Neural progenitor cell (in vitro differentiated cells): ENCODE results near the gene CARS2. TPM values are rescaled to one million over a fixed set of nuclear protein-coding genes. Genes with fewer than 3 reads are reported as not detected.

ENCODE experiments used
- DNase-seq: peaks from one replicate; pipeline ENCODE4 v3.0.0-alpha.2; 2016; ENCODE audit warnings: low spot score
- H2AFZ ChIP-seq: fragments of 200-600 bp; sonication (generic); replicated peaks from 2 replicates; pipeline ENCODE4 v1.6.1; 2016; ENCODE audit warnings: antibody characterized with exemption
- H3F3A ChIP-seq: fragments of 200-600 bp; sonication (generic); 2 replicates; pipeline ENCODE4 v1.6.1; 2016; ENCODE audit warnings: antibody characterized with exemption, low read depth
- H3K27ac ChIP-seq: fragments of 200-600 bp; sonication (generic); 2 replicates; pipeline ENCODE4 v1.5.1; 2016; ENCODE audit warnings: mild to moderate bottlenecking
- H3K27me3 ChIP-seq: fragments of 200-600 bp; sonication (generic); 2 replicates; pipeline ENCODE4 v1.6.1; 2016; ENCODE audit warnings: mild to moderate bottlenecking, moderate library complexity
- H3K36me3 ChIP-seq: fragments of 200-600 bp; sonication (generic); 2 replicates; pipeline ENCODE4 v1.5.1; 2016
- H3K4me1 ChIP-seq: fragments of 200-600 bp; sonication (generic); 2 replicates; pipeline ENCODE4 v1.6.1; 2016; ENCODE audit warnings: mixed run types
- H3K4me2 ChIP-seq: fragments of 200-600 bp; sonication (generic); 2 replicates; pipeline ENCODE4 v1.6.1; 2016
- H3K4me3 ChIP-seq: fragments of 200-600 bp; sonication (generic); 2 replicates; pipeline ENCODE4 v1.5.1; 2016
- H3K79me2 ChIP-seq: fragments of 200-600 bp; sonication (generic); 2 replicates; pipeline ENCODE4 v1.6.1; 2016; ENCODE audit warnings: low read depth
- H3K9ac ChIP-seq: fragments of 200-600 bp; sonication (generic); 2 replicates; pipeline ENCODE4 v1.6.1; 2016
- H3K9me3 ChIP-seq: fragments of 200-600 bp; sonication (generic); 2 replicates; pipeline ENCODE4 v1.5.1; 2016; ENCODE audit warnings: low read depth
- H4K20me1 ChIP-seq: fragments of 200-600 bp; sonication (generic); 2 replicates; pipeline ENCODE4 v1.6.1; 2016; ENCODE audit warnings: low read depth
- H3K27ac Mint-ChIP-seq: 3 replicates; pipeline ENCODE4 v1.8.0; 2021; ENCODE audit warnings: mixed read lengths
- H3K27me3 Mint-ChIP-seq: 2 replicates; pipeline ENCODE4 v1.8.0; 2022; ENCODE audit warnings: low read depth, mild to moderate bottlenecking, inconsistent platforms, moderate library complexity, mixed read lengths; ENCODE audit not compliant: insufficient read depth
- H3K36me3 Mint-ChIP-seq: 3 replicates; pipeline ENCODE4 v1.8.0; 2021; ENCODE audit warnings: mixed read lengths
- H3K4me1 Mint-ChIP-seq: 3 replicates; pipeline ENCODE4 v1.8.0; 2021; ENCODE audit warnings: mixed read lengths
- H3K4me3 Mint-ChIP-seq: 3 replicates; pipeline ENCODE4 v1.8.0; 2021; ENCODE audit warnings: mild to moderate bottlenecking, moderate library complexity, mixed read lengths
- H3K9me3 Mint-ChIP-seq: 3 replicates; pipeline ENCODE4 v1.8.0; 2020; ENCODE audit warnings: mixed read lengths
- EZH2 ChIP-seq: fragments of 200-600 bp; sonication (generic); IDR thresholded peaks from 2 replicates; pipeline ENCODE4 v1.6.1; 2017; ENCODE audit warnings: antibody characterized with exemption, mild to moderate bottlenecking, moderate library complexity
- EZH2phosphoT487 ChIP-seq: fragments of 200-600 bp; sonication (generic); IDR thresholded peaks from 2 replicates; pipeline ENCODE4 v1.6.1; 2017; ENCODE audit warnings: antibody characterized with exemption
- total RNA-seq: library from RNA; depleted of rRNA; stranded (reverse); fragments of >200 nt; gene quantifications from 2 replicates; pipeline ENCODE4 v1.2.3, GENCODE V29; 2015; ENCODE audit warnings: low replicate concordance
- TF ChIP-seq, protein P1 (sequence below): fragments of 200-600 bp; sonication (generic); IDR thresholded peaks from 2 replicates; pipeline ENCODE4 v1.5.1; 2017; ENCODE audit warnings: antibody characterized with exemption, mild to moderate bottlenecking

Gene CARS2
- total RNA-seq, 1 donor from 2014 or later, result 50.0 TPM

DNA sequence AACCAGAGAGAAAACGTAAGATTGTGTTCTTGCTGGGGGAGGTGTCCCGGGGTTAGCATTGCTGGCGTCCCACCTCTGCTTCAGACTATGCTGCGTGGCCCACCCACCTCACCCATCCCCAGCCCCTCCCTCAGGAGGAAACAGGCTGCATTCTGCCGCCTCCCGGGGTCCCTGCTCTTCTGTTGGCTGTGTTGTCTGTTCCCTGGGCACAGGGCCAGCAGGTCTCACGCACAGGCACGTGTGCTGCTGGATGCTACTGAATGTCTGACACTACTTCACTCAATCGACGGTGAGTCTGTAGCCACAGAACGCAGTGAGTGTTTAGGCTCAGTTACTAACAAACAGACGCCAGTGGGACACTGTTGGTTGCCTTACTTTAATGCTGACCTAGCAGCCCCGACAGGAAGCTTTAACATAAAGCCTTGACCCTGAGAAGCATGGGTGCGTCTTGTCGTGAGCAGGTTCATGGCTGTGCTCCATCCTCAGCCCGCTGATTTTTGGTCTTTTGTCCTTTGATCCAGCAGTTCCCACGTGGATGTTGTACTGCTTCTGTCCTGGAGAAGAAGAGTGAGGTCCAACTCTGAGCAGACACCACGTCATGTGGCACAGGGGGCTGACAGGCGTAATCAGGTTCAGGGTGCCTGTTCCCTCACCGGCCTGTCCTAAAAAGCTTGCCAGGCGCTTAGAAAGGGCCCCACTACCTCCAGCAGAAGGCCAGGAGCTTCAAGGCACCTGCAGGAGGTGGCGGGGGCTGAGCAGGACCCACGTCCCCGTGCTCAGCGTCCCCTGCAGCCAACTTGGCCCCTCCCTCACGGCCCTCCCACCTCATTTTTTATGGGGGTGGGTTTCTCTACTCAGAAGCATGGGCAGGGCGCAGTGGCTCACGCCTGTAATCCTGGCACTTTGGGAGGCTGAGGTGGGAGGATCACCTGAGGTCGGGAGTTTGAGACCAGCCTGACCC lies 64.6 kb downstream of the CARS2 start:
- Histone ChIP-seq H2AFZ (no peak overlapping the region), H3K9ac (no peak overlapping the region), H4K20me1 (peaks cover 5% of the 10 kb centered on the region), H3K27ac (no peak overlapping the region), H3K4me3 (no peak overlapping the region), H3K36me3 (no peaks in the 10 kb centered on the region), H3K79me2 (no peaks in the 10 kb centered on the region), H3K4me2 (no peak overlapping the region), H3K4me1 (peaks cover 13% of the 10 kb centered on the region), H3K9me3 (no peaks in the 10 kb centered on the region), H3F3A (no peaks in the 10 kb centered on the region), H3K27me3 (no peaks in the 10 kb centered on the region)
- Mint-ChIP-seq H3K4me1 (peaks cover 9% of the 10 kb centered on the region), H3K36me3 (peaks cover 28% of the 10 kb centered on the region), H3K9me3 (no peaks in the 10 kb centered on the region), H3K27ac (no peak overlapping the region), H3K4me3 (no peak overlapping the region), H3K27me3 (peaks cover 6% of the 10 kb centered on the region)
- DNase-seq, result no peak
- TF ChIP-seq, protein P1, sequence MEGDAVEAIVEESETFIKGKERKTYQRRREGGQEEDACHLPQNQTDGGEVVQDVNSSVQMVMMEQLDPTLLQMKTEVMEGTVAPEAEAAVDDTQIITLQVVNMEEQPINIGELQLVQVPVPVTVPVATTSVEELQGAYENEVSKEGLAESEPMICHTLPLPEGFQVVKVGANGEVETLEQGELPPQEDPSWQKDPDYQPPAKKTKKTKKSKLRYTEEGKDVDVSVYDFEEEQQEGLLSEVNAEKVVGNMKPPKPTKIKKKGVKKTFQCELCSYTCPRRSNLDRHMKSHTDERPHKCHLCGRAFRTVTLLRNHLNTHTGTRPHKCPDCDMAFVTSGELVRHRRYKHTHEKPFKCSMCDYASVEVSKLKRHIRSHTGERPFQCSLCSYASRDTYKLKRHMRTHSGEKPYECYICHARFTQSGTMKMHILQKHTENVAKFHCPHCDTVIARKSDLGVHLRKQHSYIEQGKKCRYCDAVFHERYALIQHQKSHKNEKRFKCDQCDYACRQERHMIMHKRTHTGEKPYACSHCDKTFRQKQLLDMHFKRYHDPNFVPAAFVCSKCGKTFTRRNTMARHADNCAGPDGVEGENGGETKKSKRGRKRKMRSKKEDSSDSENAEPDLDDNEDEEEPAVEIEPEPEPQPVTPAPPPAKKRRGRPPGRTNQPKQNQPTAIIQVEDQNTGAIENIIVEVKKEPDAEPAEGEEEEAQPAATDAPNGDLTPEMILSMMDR, result no peak

DNA sequence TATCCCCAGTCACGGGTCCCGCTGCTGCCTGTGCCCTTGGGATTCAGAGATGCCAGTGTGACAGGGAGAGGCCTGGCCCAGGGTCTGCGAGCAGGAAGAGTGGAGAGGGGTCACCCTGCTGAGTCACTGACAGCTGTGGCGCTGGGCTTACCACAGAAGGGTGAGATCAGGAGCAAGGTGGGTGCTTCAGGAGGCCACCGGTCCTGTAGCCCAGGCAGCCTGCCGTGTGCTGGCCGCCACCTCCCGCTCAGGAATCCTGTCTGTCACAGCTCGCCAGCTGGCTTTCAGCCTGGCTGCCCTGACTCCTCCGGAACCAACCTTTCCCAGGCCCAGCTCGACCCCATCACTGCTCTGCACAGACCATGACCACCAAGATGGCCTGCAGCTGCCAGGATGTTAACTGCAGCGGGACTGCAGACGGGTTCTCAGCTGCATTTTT lies 65.3 kb downstream of the CARS2 start:
- H3K4me1 Mint-ChIP-seq, result peaks cover 7% of the 10 kb centered on the region
- Histone ChIP-seq H3F3A (no peaks in the 10 kb centered on the region), H4K20me1 (peaks cover 5% of the 10 kb centered on the region), H3K4me1 (peaks cover 13% of the 10 kb centered on the region), H3K79me2 (no peaks in the 10 kb centered on the region), H3K9ac (no peak overlapping the region), H2AFZ (no peak overlapping the region), H3K27ac (no peak overlapping the region), H3K4me2 (no peak overlapping the region), H3K36me3 (no peaks in the 10 kb centered on the region), H3K4me3 (no peak overlapping the region), H3K9me3 (no peaks in the 10 kb centered on the region), H3K27me3 (no peaks in the 10 kb centered on the region)
- no peaks in the 10 kb centered on the region for H3K9me3 Mint-ChIP-seq
- DNase-seq, result no peak
- peaks cover 29% of the 10 kb centered on the region for H3K36me3 Mint-ChIP-seq
- peak overlapping the region; percentile 25 for H3K27ac Mint-ChIP-seq
- H3K4me3 Mint-ChIP-seq, result no peak overlapping the region
- H3K27me3 Mint-ChIP-seq, result peaks cover 8% of the 10 kb centered on the region
- TF ChIP-seq, protein P1, result no peak
- TF ChIP-seq EZH2phosphoT487 (no peak), EZH2 (no peak)

DNA sequence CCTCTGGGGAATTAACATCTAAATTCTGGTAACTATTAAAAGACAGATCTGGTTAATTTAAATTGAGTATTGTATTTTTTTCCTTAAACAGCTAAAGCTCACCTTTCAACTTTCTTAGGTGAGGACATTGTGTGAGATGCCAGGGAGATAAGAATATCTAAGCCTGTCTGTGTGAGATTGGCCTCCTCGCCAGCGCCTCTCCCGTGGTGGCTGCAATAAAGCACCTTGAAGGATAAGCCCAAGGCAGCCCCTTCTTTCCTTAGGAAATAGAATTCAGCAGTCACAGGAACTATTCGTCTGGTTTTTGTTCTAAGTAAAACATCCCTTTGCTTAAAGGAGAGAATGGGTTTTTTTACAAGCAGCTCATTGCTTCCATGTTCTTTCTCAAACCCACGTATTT lies 66.0 kb downstream of the CARS2 start:
- no peak overlapping the region for H3K27ac ChIP-seq

More for the DNA sequence above, 66.0 kb downstream of the CARS2 start:
- no peak overlapping the region for H3K4me3 Mint-ChIP-seq
- H3K27me3 Mint-ChIP-seq, result peaks cover 8% of the 10 kb centered on the region
- Histone ChIP-seq H2AFZ (no peak overlapping the region), H3K79me2 (no peaks in the 10 kb centered on the region), H3K9ac (no peak overlapping the region), H3K27me3 (no peaks in the 10 kb centered on the region), H3K4me2 (no peak overlapping the region), H3K36me3 (no peaks in the 10 kb centered on the region), H3F3A (no peaks in the 10 kb centered on the region), H4K20me1 (peaks cover 5% of the 10 kb centered on the region), H3K9me3 (no peaks in the 10 kb centered on the region), H3K4me3 (no peak overlapping the region), H3K4me1 (peaks cover 7% of the 10 kb centered on the region)
- no peaks in the 10 kb centered on the region for H3K9me3 Mint-ChIP-seq
- peak overlapping the region; percentile 21 for H3K27ac Mint-ChIP-seq
- TF ChIP-seq EZH2 (no peak), EZH2phosphoT487 (no peak)
- TF ChIP-seq, protein P1, result no peak
- peaks cover 29% of the 10 kb centered on the region for H3K36me3 Mint-ChIP-seq
- no peak for DNase-seq
- H3K4me1 Mint-ChIP-seq, result peaks cover 7% of the 10 kb centered on the region
